HuH-7 (cell line): Measurements from ENCODE around the gene MUC5AC.
"Not testable (repeated sequence)": the region's sequence is repeated elsewhere in the genome, so short reads cannot be mapped to it uniquely, and the experiment has no call there.

Source experiments
- DNase-seq: peaks from one replicate; pipeline ENCODE4 v3.0.0; 2011; ENCODE audit warnings: low spot score

The MUC5AC gene

DNA sequence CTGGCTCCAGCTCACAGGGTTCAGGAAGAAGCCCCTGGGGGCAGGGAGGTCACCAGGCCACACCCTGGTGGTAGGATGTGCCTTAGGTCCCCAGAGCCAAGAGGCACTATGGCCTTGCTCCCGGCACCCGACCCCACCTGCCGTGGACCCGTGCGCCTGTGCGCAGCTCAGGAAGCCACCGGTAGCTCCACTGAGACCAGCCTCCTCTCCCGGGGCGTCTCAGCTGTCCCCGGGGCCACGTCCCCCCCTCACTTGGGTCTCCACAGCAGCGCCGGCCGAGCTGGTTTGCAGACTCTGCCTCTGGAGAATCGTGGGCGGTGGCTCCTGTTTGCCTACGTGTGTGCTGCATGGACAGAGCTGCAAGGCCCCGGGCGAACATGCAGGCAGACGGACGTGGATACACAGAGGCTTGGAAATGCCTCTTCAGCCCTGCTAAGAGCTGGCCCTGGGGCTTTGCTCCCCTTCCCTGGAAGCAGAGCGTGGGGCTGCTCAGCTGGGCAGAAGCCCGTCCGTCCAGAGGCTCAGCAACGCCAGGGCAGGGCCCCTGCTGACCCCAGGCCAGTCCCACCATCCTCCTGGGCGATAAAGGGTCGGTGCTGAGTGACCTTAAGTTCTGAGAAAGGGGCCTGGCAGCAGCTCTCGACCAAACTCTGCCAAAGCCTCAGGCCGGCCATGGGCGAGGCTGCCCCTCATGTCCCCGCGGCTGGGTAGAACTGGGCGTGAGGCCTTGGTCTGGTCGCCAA, 49.8 kb downstream of the MUC5AC start:
- no peak for DNase-seq

GRCh38 chr11:1208144-1208393, 50.3 kb downstream of the MUC5AC start:
- no peak for DNase-seq

DNA sequence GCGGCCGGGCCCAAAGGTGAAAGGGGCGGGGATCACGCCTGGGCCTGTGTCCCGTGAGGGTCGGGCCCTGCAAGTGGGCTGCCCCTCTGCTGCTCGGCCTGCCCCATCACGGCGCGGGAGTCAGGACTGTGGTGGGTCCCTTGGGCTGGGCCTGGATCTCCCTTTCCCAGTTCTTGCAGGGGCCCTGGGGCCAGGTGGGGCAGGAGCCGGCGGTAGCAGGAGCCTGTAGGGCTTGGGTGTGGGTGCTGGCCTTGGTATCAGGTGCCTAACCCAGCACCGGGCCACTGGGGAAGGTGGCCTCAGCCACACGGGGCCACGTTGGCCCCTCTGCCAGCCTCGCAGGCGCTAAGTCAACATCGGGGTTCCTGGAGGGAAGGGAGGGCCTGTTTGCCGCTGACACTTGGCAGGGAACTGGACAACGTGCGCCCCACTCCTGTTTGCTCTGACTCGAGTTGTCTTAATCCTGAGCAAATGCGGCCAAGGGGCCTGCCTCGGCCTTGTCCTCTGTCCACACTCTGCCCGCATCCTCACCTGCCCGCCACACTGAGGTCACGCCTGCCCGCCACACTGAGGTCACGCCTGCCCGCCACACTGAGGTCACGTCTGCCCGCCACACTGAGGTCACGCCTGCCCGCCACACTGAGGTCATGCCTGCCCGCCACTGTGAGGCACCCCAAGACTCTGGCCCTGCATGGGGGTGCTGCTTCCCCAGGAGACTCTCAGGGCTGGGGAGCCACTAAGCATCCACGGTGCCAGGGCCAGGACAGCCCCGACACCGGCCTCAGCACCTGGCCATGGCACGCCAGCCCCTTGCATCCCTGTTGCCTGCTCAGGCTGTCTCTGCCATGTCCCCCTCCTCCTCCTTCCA, 50.9 kb downstream of the MUC5AC start:
- DNase-seq: no peak

GRCh38 chr11:1209371-1210057, 51.8 kb downstream of the MUC5AC start:
- DNase-seq: no peak

GRCh38 chr11:1211838-1212237, 54.1 kb downstream of the MUC5AC start:
- no peak for DNase-seq

- not testable (repeated sequence) for DNase-seq
These were observed 58.1 kb downstream of the MUC5AC start for GRCh38 chr11:1215826-1216225.

DNA sequence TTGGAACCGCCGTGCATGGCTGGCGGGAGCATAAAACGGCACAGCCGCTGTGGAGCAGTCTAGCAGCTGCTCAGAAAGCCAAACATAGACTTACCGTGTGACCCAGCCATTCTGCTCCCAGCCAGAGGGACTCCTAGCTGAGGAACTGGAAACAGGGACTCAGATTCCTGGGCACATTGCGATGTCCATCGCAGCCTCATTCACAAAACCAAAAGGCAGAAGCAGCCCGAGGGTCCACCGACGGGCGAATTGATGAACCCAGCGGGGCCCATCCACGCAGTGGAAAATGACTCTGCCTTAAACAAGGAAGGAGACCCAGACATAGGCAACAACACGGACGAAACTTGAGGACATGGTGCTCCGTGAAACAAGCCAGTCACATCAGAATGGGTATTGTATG, 59.4 kb downstream of the MUC5AC start:
- DNase-seq: no peak

- no peak for DNase-seq
These were observed 60.6 kb downstream of the MUC5AC start for GRCh38 chr11:1218256-1218787.

DNA sequence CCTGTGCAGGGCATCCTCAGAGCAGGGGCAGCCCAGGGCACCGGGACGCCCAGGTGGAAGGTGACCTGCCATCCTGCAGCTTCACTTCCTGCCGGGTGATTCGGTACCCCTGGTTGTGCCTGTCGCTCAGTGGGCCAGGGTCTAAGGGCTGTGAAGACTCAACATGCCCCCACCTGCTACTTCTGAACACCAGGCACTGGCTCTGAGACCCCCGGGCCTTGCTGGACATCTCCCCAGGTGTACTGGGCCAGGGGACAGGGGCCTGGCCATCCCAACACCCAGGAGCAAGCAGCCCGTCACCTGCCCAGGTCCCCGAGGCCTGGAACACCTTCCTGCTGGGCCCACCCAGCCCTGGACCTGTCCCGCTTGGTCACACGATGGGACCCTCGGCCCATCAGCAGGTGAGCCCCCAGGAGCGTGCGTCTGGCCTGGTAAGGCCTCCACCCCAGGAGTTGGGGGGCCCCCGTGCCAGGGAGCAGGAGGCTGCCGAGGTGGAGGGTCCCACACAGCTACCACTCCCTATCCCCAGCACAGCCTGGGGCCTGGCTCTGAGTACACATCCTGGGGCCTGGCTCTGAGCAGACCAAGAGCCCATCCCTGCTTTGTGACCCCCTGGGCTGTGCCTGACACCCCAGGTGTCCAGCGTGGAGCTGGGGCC, 61.2 kb downstream of the MUC5AC start:
- DNase-seq: no peak

GRCh38 chr11:1219446-1219833, 61.7 kb downstream of the MUC5AC start:
- no peak for DNase-seq

GRCh38 chr11:1219834-1220815, 62.4 kb downstream of the MUC5AC start:
- DNase-seq: no peak

GRCh38 chr11:1220941-1221721, 63.4 kb downstream of the MUC5AC start:
- no peak for DNase-seq

- no peak for DNase-seq
These were observed 64.1 kb downstream of the MUC5AC start for GRCh38 chr11:1221848-1222311.

- DNase-seq: no peak
These were observed 65.0 kb downstream of the MUC5AC start, which contains the start of gene MUC5B for GRCh38 chr11:1222491-1223345. Gene MUC5B, plus strand, starts transcription at chr11:1223066. Its CDS starts 58 bp downstream, at chr11:1223124.

- DNase-seq: no peak
These were observed 65.8 kb downstream of the MUC5AC start for GRCh38 chr11:1223346-1224110.

- DNase-seq: no peak
These were observed 66.3 kb downstream of the MUC5AC start for GRCh38 chr11:1224111-1224490.

GRCh38 chr11:1224491-1225385, 67.0 kb downstream of the MUC5AC start:
- no peak for DNase-seq
